HG03045 (cell line): ENCODE measurements around the gene DTNBP1.
A peak's percentile ranks its signal among the peaks of the same experiment; 100 is the strongest.
"Not testable (repeated sequence)": the region's sequence is repeated elsewhere in the genome, so short reads cannot be mapped to it uniquely, and the experiment has no call there.

Experiments used
- ATAC-seq: cut with Tn5 transposase; IDR thresholded peaks from one replicate; pipeline ENCODE4 v1.9.1; 2021; ENCODE audit warnings: mild to moderate bottlenecking, moderate library complexity; ENCODE audit not compliant: unreplicated experiment

Gene DTNBP1

GRCh38 chr6:15668918-15669317 lies 6.1 kb upstream of the DTNBP1 start:
- no peak for ATAC-seq

- not testable (repeated sequence) for ATAC-seq
Measured at GRCh38 chr6:15666896-15667295, 4.1 kb upstream of the DTNBP1 start.

GRCh38 chr6:15665237-15665636 lies 2.4 kb upstream of the DTNBP1 start:
- ATAC-seq, result no peak

- no peak for ATAC-seq
Measured at GRCh38 chr6:15663130-15663871, 473 bp upstream of the DTNBP1 start.

- no peak for ATAC-seq
Measured at GRCh38 chr6:15661853-15662325, 939 bp downstream of the DTNBP1 start.

GRCh38 chr6:15659181-15659580 lies 3.6 kb downstream of the DTNBP1 start:
- ATAC-seq, result no peak

GRCh38 chr6:15658181-15658744 lies 4.6 kb downstream of the DTNBP1 start:
- ATAC-seq, result no peak

GRCh38 chr6:15657290-15657689 lies 5.5 kb downstream of the DTNBP1 start:
- no peak for ATAC-seq

GRCh38 chr6:15656145-15656544 lies 6.7 kb downstream of the DTNBP1 start:
- ATAC-seq, result no peak

- no peak for ATAC-seq
Measured at GRCh38 chr6:15654250-15654649, 8.6 kb downstream of the DTNBP1 start.

- ATAC-seq, result peak; percentile 60
Measured at GRCh38 chr6:15653581-15653980, 9.2 kb downstream of the DTNBP1 start.

- not testable (repeated sequence) for ATAC-seq
Measured at GRCh38 chr6:15650004-15650559, 12.7 kb downstream of the DTNBP1 start.

GRCh38 chr6:15644904-15645303 lies 17.9 kb downstream of the DTNBP1 start:
- no peak for ATAC-seq

- no peak for ATAC-seq
Measured at GRCh38 chr6:15643542-15643941, 19.3 kb downstream of the DTNBP1 start.

- no peak for ATAC-seq
Measured at GRCh38 chr6:15642276-15642675, 20.6 kb downstream of the DTNBP1 start.

GRCh38 chr6:15638373-15638772 lies 24.5 kb downstream of the DTNBP1 start:
- ATAC-seq, result no peak

GRCh38 chr6:15631432-15631831 lies 31.4 kb downstream of the DTNBP1 start:
- no peak for ATAC-seq

- no peak for ATAC-seq
Measured at GRCh38 chr6:15630202-15630601, 32.6 kb downstream of the DTNBP1 start.

GRCh38 chr6:15629487-15629886 lies 33.3 kb downstream of the DTNBP1 start:
- ATAC-seq, result no peak

- ATAC-seq, result no peak
Measured at GRCh38 chr6:15628499-15629131, 34.2 kb downstream of the DTNBP1 start.

GRCh38 chr6:15627821-15628220 lies 35.0 kb downstream of the DTNBP1 start:
- ATAC-seq, result no peak
